ENCODE results near the gene JPH2. TPM values are rescaled to one million over a fixed set of nuclear protein-coding genes. Genes with fewer than 3 reads are reported as not detected.

JPH2 gene
- total and polyA plus RNA-seq, 2 experiments from 2014 or later = 0.16 to 1.1 TPM

DNA sequence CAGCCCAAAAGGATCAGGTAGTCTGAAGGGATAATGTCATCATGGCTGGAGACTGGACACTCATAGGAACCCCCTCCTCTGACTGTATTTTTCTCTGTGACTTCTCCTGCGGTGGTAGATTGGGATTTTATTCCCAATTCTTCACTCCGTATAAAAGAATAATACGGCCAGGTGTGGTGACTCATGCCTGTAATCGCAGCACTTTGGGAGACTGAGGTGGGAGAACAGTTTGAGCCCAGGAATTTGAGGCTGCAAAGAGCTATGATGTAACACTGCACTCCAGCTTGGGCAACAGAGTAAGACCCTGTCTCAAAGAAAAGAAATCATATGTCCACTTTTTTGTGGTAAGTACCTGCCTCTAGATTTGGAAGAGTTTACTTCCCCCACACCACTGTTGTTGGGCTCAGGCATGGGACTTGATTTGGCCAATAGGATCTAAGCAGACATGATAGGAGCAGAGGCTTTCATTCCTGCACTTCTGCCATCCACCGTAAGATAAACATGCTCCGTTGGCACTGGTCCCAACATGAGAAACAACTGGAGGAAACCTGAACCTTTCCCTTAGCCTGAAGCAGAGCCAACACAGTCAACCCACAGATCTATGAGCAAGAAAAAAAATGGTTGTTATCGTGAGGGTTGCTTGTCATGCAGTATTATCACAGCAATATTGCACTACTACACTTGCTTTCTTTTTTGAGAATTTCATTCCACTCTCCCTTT is 82.0 kb downstream of the JPH2 start (continued):
- TF ChIP-seq, protein P1, sequence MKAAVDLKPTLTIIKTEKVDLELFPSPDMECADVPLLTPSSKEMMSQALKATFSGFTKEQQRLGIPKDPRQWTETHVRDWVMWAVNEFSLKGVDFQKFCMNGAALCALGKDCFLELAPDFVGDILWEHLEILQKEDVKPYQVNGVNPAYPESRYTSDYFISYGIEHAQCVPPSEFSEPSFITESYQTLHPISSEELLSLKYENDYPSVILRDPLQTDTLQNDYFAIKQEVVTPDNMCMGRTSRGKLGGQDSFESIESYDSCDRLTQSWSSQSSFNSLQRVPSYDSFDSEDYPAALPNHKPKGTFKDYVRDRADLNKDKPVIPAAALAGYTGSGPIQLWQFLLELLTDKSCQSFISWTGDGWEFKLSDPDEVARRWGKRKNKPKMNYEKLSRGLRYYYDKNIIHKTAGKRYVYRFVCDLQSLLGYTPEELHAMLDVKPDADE (IDR thresholded peaks at IDR 0.05) = no peak
- TF ChIP-seq JUNB (IDR thresholded peaks at IDR 0.05; ENCODE audit: unreplicated experiment) (no peak), ZNF331 (CRISPR knock-in tag; IDR thresholded peaks at IDR 0.05; ENCODE audit: low read depth) (no peak)

DNA sequence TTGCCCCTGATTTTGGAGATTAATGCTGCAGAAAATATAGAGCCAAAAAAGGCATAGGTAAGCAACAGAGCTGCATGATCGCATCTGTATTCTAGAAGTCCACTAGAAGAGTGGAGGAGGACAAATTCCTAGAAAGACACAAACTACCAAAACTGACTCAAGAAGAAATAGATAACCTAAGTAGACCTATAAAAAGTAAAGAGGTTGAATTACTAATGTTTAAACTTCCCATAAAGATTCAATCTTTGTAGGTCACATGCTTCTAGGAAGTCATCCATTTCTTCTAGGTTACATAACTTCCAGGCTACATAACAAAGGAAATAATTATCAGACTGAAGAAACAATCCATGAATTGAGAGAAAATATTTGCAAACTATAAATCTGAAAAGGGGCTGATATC is 84.4 kb downstream of the JPH2 start:
- Histone ChIP-seq H3K4me3 (no peak overlapping the region), H3K4me2 (no peak overlapping the region), H3K79me2 (replicated peaks; ENCODE audit: insufficient read depth) (no peaks in the 10 kb centered on the region), H3K27me3 (ENCODE audit: insufficient read depth) (no peaks in the 10 kb centered on the region), H3K27ac (ENCODE audit: low read depth) (no peak overlapping the region), H2AFZ (no peak overlapping the region), H3K4me1 (ENCODE audit: insufficient read depth) (no peaks in the 10 kb centered on the region), H3K36me3 (ENCODE audit: insufficient read depth) (no peaks in the 10 kb centered on the region), H3K9me2 (ENCODE audit: insufficient read depth) (0 out of 2 replicates have a peak, but pooled peaks cover 4% of the 10 kb centered on the region), H4K20me1 (replicated peaks; ENCODE audit: insufficient read depth) (no peaks in the 10 kb centered on the region), H3F3A (replicated peaks; ENCODE audit: low read depth) (no peaks in the 10 kb centered on the region)
- no peak overlapping the region for H3K4me3 Mint-ChIP-seq
- no peak for ATAC-seq
- H3K27me3 Mint-ChIP-seq (ENCODE audit: insufficient read depth, low read depth, poor library complexity) = peaks cover 3% of the 10 kb centered on the region
- H3K27ac Mint-ChIP-seq = no peak overlapping the region
- DNase-seq (ENCODE audit: low spot score) = no peak
- H3K9me3 Mint-ChIP-seq = peaks cover 7% of the 10 kb centered on the region
- H3K4me1 Mint-ChIP-seq = no peaks in the 10 kb centered on the region
- peaks cover 4% of the 10 kb centered on the region; the same call in 1 of the 3 replicates for H3K36me3 Mint-ChIP-seq (ENCODE audit: low read depth)
- TF ChIP-seq, protein P2, sequence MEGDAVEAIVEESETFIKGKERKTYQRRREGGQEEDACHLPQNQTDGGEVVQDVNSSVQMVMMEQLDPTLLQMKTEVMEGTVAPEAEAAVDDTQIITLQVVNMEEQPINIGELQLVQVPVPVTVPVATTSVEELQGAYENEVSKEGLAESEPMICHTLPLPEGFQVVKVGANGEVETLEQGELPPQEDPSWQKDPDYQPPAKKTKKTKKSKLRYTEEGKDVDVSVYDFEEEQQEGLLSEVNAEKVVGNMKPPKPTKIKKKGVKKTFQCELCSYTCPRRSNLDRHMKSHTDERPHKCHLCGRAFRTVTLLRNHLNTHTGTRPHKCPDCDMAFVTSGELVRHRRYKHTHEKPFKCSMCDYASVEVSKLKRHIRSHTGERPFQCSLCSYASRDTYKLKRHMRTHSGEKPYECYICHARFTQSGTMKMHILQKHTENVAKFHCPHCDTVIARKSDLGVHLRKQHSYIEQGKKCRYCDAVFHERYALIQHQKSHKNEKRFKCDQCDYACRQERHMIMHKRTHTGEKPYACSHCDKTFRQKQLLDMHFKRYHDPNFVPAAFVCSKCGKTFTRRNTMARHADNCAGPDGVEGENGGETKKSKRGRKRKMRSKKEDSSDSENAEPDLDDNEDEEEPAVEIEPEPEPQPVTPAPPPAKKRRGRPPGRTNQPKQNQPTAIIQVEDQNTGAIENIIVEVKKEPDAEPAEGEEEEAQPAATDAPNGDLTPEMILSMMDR (conservative IDR thresholded peaks at IDR 0.05; ENCODE audit: low read depth in 2 of 2) = no peak
- TF ChIP-seq, protein P3, sequence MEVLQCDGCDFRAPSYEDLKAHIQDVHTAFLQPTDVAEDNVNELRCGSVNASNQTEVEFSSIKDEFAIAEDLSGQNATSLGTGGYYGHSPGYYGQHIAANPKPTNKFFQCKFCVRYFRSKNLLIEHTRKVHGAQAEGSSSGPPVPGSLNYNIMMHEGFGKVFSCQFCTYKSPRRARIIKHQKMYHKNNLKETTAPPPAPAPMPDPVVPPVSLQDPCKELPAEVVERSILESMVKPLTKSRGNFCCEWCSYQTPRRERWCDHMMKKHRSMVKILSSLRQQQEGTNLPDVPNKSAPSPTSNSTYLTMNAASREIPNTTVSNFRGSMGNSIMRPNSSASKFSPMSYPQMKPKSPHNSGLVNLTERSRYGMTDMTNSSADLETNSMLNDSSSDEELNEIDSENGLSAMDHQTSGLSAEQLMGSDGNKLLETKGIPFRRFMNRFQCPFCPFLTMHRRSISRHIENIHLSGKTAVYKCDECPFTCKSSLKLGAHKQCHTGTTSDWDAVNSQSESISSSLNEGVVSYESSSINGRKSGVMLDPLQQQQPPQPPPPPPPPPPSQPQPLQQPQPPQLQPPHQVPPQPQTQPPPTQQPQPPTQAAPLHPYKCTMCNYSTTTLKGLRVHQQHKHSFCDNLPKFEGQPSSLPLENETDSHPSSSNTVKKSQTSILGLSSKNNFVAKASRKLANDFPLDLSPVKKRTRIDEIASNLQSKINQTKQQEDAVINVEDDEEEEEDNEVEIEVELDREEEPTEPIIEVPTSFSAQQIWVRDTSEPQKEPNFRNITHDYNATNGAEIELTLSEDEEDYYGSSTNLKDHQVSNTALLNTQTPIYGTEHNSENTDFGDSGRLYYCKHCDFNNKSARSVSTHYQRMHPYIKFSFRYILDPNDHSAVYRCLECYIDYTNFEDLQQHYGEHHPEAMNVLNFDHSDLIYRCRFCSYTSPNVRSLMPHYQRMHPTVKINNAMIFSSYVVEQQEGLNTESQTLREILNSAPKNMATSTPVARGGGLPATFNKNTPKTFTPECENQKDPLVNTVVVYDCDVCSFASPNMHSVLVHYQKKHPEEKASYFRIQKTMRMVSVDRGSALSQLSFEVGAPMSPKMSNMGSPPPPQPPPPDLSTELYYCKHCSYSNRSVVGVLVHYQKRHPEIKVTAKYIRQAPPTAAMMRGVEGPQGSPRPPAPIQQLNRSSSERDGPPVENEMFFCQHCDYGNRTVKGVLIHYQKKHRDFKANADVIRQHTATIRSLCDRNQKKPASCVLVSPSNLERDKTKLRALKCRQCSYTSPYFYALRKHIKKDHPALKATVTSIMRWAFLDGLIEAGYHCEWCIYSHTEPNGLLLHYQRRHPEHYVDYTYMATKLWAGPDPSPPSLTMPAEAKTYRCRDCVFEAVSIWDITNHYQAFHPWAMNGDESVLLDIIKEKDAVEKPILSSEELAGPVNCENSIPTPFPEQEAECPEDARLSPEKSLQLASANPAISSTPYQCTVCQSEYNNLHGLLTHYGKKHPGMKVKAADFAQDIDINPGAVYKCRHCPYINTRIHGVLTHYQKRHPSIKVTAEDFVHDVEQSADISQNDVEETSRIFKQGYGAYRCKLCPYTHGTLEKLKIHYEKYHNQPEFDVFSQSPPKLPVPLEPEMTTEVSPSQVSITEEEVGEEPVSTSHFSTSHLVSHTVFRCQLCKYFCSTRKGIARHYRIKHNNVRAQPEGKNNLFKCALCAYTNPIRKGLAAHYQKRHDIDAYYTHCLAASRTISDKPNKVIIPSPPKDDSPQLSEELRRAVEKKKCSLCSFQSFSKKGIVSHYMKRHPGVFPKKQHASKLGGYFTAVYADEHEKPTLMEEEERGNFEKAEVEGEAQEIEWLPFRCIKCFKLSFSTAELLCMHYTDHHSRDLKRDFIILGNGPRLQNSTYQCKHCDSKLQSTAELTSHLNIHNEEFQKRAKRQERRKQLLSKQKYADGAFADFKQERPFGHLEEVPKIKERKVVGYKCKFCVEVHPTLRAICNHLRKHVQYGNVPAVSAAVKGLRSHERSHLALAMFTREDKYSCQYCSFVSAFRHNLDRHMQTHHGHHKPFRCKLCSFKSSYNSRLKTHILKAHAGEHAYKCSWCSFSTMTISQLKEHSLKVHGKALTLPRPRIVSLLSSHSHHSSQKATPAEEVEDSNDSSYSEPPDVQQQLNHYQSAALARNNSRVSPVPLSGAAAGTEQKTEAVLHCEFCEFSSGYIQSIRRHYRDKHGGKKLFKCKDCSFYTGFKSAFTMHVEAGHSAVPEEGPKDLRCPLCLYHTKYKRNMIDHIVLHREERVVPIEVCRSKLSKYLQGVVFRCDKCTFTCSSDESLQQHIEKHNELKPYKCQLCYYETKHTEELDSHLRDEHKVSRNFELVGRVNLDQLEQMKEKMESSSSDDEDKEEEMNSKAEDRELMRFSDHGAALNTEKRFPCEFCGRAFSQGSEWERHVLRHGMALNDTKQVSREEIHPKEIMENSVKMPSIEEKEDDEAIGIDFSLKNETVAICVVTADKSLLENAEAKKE (CRISPR knock-in tag; IDR thresholded peaks at IDR 0.05) = no peak
- TF ChIP-seq, protein P4, sequence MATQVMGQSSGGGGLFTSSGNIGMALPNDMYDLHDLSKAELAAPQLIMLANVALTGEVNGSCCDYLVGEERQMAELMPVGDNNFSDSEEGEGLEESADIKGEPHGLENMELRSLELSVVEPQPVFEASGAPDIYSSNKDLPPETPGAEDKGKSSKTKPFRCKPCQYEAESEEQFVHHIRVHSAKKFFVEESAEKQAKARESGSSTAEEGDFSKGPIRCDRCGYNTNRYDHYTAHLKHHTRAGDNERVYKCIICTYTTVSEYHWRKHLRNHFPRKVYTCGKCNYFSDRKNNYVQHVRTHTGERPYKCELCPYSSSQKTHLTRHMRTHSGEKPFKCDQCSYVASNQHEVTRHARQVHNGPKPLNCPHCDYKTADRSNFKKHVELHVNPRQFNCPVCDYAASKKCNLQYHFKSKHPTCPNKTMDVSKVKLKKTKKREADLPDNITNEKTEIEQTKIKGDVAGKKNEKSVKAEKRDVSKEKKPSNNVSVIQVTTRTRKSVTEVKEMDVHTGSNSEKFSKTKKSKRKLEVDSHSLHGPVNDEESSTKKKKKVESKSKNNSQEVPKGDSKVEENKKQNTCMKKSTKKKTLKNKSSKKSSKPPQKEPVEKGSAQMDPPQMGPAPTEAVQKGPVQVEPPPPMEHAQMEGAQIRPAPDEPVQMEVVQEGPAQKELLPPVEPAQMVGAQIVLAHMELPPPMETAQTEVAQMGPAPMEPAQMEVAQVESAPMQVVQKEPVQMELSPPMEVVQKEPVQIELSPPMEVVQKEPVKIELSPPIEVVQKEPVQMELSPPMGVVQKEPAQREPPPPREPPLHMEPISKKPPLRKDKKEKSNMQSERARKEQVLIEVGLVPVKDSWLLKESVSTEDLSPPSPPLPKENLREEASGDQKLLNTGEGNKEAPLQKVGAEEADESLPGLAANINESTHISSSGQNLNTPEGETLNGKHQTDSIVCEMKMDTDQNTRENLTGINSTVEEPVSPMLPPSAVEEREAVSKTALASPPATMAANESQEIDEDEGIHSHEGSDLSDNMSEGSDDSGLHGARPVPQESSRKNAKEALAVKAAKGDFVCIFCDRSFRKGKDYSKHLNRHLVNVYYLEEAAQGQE (IDR thresholded peaks at IDR 0.05; ENCODE audit: unreplicated experiment) = no peak
- no peak for TF ChIP-seq ZNF114 (CRISPR knock-in tag; IDR thresholded peaks at IDR 0.05)
- TF ChIP-seq STAT1 (IDR thresholded peaks at IDR 0.05; ENCODE audit: unreplicated experiment) = no peak
- no peak for TF ChIP-seq EZH2phosphoT487 (IDR thresholded peaks at IDR 0.05; ENCODE audit: unreplicated experiment)
- TF ChIP-seq CREB1 (CRISPR knock-in tag; IDR thresholded peaks at IDR 0.05; ENCODE audit: low read depth) = no peak
- TF ChIP-seq NANOG (IDR thresholded peaks at IDR 0.05; ENCODE audit: borderline replicate concordance) = no peak
- TF ChIP-seq EZH2 (IDR thresholded peaks at IDR 0.05; ENCODE audit: low read depth, unreplicated experiment) = no peak
- TF ChIP-seq POLR2AphosphoS5 (IDR thresholded peaks at IDR 0.05; ENCODE audit: low read depth) = no peak
- TF ChIP-seq JUNB (IDR thresholded peaks at IDR 0.05; ENCODE audit: unreplicated experiment) = no peak

All from GM23338 (cell line).